Stimulated activated naive B cell treated with anti-CD40 and anti-IgM and Interleukin-4, amounts not matched to agents 10 μg/mL and 1 μg/mL and 100 μg/mL, for 72 hours (primary cell): Measurements from ENCODE around the gene ASL.
A peak's percentile ranks its signal among the peaks of the same experiment; 100 is the strongest.
"Not testable (repeated sequence)": the region's sequence is repeated elsewhere in the genome, so short reads cannot be mapped to it uniquely, and the experiment has no call there.

ENCODE experiments used
- ATAC-seq, 2 donors: fragments of 150-1000 bp; cut with Tn5 transposase; replicated peaks; 2 replicates each; pipeline ENCODE4 v1.10.0; 2021; ENCODE audit warnings: moderate library complexity in 1 of 2
- DNase-seq: peaks from one replicate; pipeline ENCODE4 v3.0.0; 2021
- H3K27ac Mint-ChIP-seq: one replicate; pipeline ENCODE4 v1.8.0; 2022; ENCODE audit warnings: mild to moderate bottlenecking, mixed read lengths
- H3K27me3 Mint-ChIP-seq, 2 donors: one replicate each; pipeline ENCODE4 v1.8.0; 2022; ENCODE audit warnings: mixed read lengths in 2 of 2
- H3K36me3 Mint-ChIP-seq, 2 donors: one replicate each; pipeline ENCODE4 v1.8.0; 2022; ENCODE audit warnings: mixed read lengths in 2 of 2, mild to moderate bottlenecking in 1 of 2
- H3K4me1 Mint-ChIP-seq, 2 donors: one replicate each; pipeline ENCODE4 v1.8.0; 2022; ENCODE audit warnings: mixed read lengths in 2 of 2, mild to moderate bottlenecking in 1 of 2
- H3K4me3 Mint-ChIP-seq, 2 donors: one replicate each; pipeline ENCODE4 v1.8.0; 2022; ENCODE audit warnings: mild to moderate bottlenecking in 2 of 2, mixed read lengths in 2 of 2, moderate library complexity in 1 of 2
- H3K9me3 Mint-ChIP-seq, 2 donors: one replicate each; pipeline ENCODE4 v1.8.0; 2022; ENCODE audit warnings: mixed read lengths in 2 of 2, mild to moderate bottlenecking in 1 of 2

ASL gene

GRCh38 chr7:66052447-66052846 lies 23.2 kb upstream of the ASL start:
- Mint-ChIP-seq H3K27me3 (peaks cover 0 to 5% of the 10 kb centered on the region in 2 donors), H3K4me3 (no peak overlapping the region), H3K36me3 (no peaks in the 10 kb centered on the region), H3K4me1 (peaks cover 0 to 4% of the 10 kb centered on the region in 2 donors), H3K27ac (no peak overlapping the region), H3K9me3 (no peaks in the 10 kb centered on the region)
- DNase-seq (no peak), ATAC-seq (no peak)

GRCh38 chr7:66054063-66054462 lies 21.6 kb upstream of the ASL start:
- H3K4me1 Mint-ChIP-seq, result peaks cover 0 to 4% of the 10 kb centered on the region in 2 donors
- DNase-seq, result no peak
- H3K4me3 Mint-ChIP-seq, result no peak overlapping the region
- H3K27ac Mint-ChIP-seq, result no peak overlapping the region
- no peaks in the 10 kb centered on the region for H3K36me3 Mint-ChIP-seq
- no peaks in the 10 kb centered on the region for H3K9me3 Mint-ChIP-seq
- H3K27me3 Mint-ChIP-seq, result peaks cover 0 to 5% of the 10 kb centered on the region in 2 donors
- no peak for ATAC-seq

- Mint-ChIP-seq H3K27me3 (peaks cover 0 to 5% of the 10 kb centered on the region in 2 donors), H3K4me3 (no peak overlapping the region), H3K27ac (no peak overlapping the region), H3K36me3 (no peaks in the 10 kb centered on the region), H3K9me3 (no peaks in the 10 kb centered on the region), H3K4me1 (peaks cover 0 to 4% of the 10 kb centered on the region in 2 donors)
- ATAC-seq, result peak; percentile 38 to 68
- no peak for DNase-seq
Observed at GRCh38 chr7:66055321-66055956, 20.2 kb upstream of the ASL start.

GRCh38 chr7:66060796-66061195 lies 14.8 kb upstream of the ASL start:
- no peak overlapping the region for H3K27ac Mint-ChIP-seq
- DNase-seq (no peak), ATAC-seq (no peak)
- no peaks in the 10 kb centered on the region for H3K27me3 Mint-ChIP-seq
- peaks cover 0 to 3% of the 10 kb centered on the region in 2 donors for H3K9me3 Mint-ChIP-seq
- H3K4me3 Mint-ChIP-seq, result no peak overlapping the region
- no peaks in the 10 kb centered on the region for H3K36me3 Mint-ChIP-seq
- H3K4me1 Mint-ChIP-seq, result no peaks in the 10 kb centered on the region

GRCh38 chr7:66069732-66070131 lies 5.9 kb upstream of the ASL start:
- Mint-ChIP-seq H3K9me3 (peaks cover 2 to 8% of the 10 kb centered on the region in 2 donors), H3K4me3 (no peak overlapping the region), H3K27ac (no peak overlapping the region), H3K36me3 (no peaks in the 10 kb centered on the region), H3K4me1 (no peaks in the 10 kb centered on the region), H3K27me3 (no peaks in the 10 kb centered on the region)
- DNase-seq, result no peak
- no peak for ATAC-seq

- no peaks in the 10 kb centered on the region for H3K36me3 Mint-ChIP-seq
- no peak overlapping the region for H3K27ac Mint-ChIP-seq
- peaks cover 0 to 2% of the 10 kb centered on the region in 2 donors for H3K4me1 Mint-ChIP-seq
- ATAC-seq (no peak), DNase-seq (no peak)
- no peak overlapping the region for H3K4me3 Mint-ChIP-seq
- H3K9me3 Mint-ChIP-seq, result peaks cover 2 to 8% of the 10 kb centered on the region in 2 donors
- H3K27me3 Mint-ChIP-seq, result no peaks in the 10 kb centered on the region
Observed at GRCh38 chr7:66070222-66070621, 5.4 kb upstream of the ASL start.

GRCh38 chr7:66072208-66072607 lies 3.4 kb upstream of the ASL start:
- H3K36me3 Mint-ChIP-seq, DNase-seq, H3K4me3 Mint-ChIP-seq, H3K27me3 Mint-ChIP-seq, H3K9me3 Mint-ChIP-seq, ATAC-seq, H3K27ac Mint-ChIP-seq: not testable (repeated sequence)
- peaks cover 4 to 17% of the 10 kb centered on the region in 2 donors for H3K4me1 Mint-ChIP-seq

- Mint-ChIP-seq H3K4me3 (peak overlapping the region; percentile 86 to 94), H3K27ac (peak overlapping the region; percentile 80), H3K9me3 (no peaks in the 10 kb centered on the region), H3K36me3 (peaks cover 11 to 15% of the 10 kb centered on the region in 2 donors), H3K27me3 (no peaks in the 10 kb centered on the region), H3K4me1 (peaks cover 8 to 25% of the 10 kb centered on the region in 2 donors)
- DNase-seq (no peak), ATAC-seq (no peak)
Observed at GRCh38 chr7:66076462-66077329, 1.1 kb downstream of the ASL start.

- Mint-ChIP-seq H3K9me3 (no peaks in the 10 kb centered on the region), H3K36me3 (peaks cover 22 to 25% of the 10 kb centered on the region in 2 donors), H3K4me3 (peak overlapping the region in 1 of 2 donors; percentile 9), H3K27me3 (no peaks in the 10 kb centered on the region), H3K4me1 (peaks cover 8 to 25% of the 10 kb centered on the region in 2 donors), H3K27ac (peak overlapping the region; percentile 83)
- no peak for ATAC-seq
- no peak for DNase-seq
Observed at GRCh38 chr7:66078067-66078466, 2.4 kb downstream of the ASL start.

GRCh38 chr7:66082083-66082482 lies 6.5 kb downstream of the ASL start:
- Mint-ChIP-seq H3K4me3 (no peak overlapping the region), H3K36me3 (peaks cover 41 to 43% of the 10 kb centered on the region in 2 donors), H3K27ac (no peak overlapping the region), H3K9me3 (no peaks in the 10 kb centered on the region), H3K27me3 (no peaks in the 10 kb centered on the region), H3K4me1 (peaks cover 4 to 10% of the 10 kb centered on the region in 2 donors)
- DNase-seq, result no peak
- no peak for ATAC-seq

GRCh38 chr7:66082886-66083415 lies 7.3 kb downstream of the ASL start:
- H3K36me3 Mint-ChIP-seq, result peaks cover 39 to 40% of the 10 kb centered on the region in 2 donors
- H3K27ac Mint-ChIP-seq, result no peak overlapping the region
- H3K4me1 Mint-ChIP-seq, result peaks cover 2 to 3% of the 10 kb centered on the region in 2 donors
- no peaks in the 10 kb centered on the region for H3K27me3 Mint-ChIP-seq
- ATAC-seq (no peak), DNase-seq (no peak)
- no peaks in the 10 kb centered on the region for H3K9me3 Mint-ChIP-seq
- H3K4me3 Mint-ChIP-seq, result no peak overlapping the region

GRCh38 chr7:66083677-66084076 lies 8.1 kb downstream of the ASL start:
- DNase-seq (no peak), ATAC-seq (no peak)
- no peak overlapping the region for H3K27ac Mint-ChIP-seq
- no peaks in the 10 kb centered on the region for H3K27me3 Mint-ChIP-seq
- H3K4me1 Mint-ChIP-seq, result peaks cover 0 to 2% of the 10 kb centered on the region in 2 donors
- H3K4me3 Mint-ChIP-seq, result no peak overlapping the region
- no peaks in the 10 kb centered on the region for H3K9me3 Mint-ChIP-seq
- peaks cover 39 to 42% of the 10 kb centered on the region in 2 donors for H3K36me3 Mint-ChIP-seq

GRCh38 chr7:66088861-66089838 lies 13.5 kb downstream of the ASL start:
- H3K4me3 Mint-ChIP-seq, result no peak overlapping the region
- peaks cover 24 to 31% of the 10 kb centered on the region in 2 donors for H3K36me3 Mint-ChIP-seq
- ATAC-seq (no peak), DNase-seq (no peak)
- H3K4me1 Mint-ChIP-seq, result peaks cover 0 to under 1% of the 10 kb centered on the region in 2 donors
- H3K9me3 Mint-ChIP-seq, result no peaks in the 10 kb centered on the region
- H3K27ac Mint-ChIP-seq, result no peak overlapping the region
- H3K27me3 Mint-ChIP-seq, result no peaks in the 10 kb centered on the region

GRCh38 chr7:66092654-66093053 lies 17.0 kb downstream of the ASL start:
- Mint-ChIP-seq H3K4me1 (peaks cover 0 to 6% of the 10 kb centered on the region in 2 donors), H3K27me3 (no peaks in the 10 kb centered on the region), H3K27ac (no peak overlapping the region), H3K36me3 (peaks cover 14 to 18% of the 10 kb centered on the region in 2 donors), H3K9me3 (no peaks in the 10 kb centered on the region), H3K4me3 (no peak overlapping the region)
- ATAC-seq (peak in 1 of 2 donors; percentile 10), DNase-seq (no peak)
